Osteoblast (primary cell): ENCODE results near the gene PDCD10. TPM values are rescaled to one million over a fixed set of nuclear protein-coding genes. Genes with fewer than 3 reads are reported as not detected.

Source experiments
- DNase-seq: peaks from one replicate; pipeline ENCODE4 v3.0.0; 2011; ENCODE audit warnings: low spot score, mixed read lengths; ENCODE audit not compliant: insufficient read length; ENCODE audit errors: missing footprints
- H2AFZ ChIP-seq: 2 replicates; pipeline ENCODE4 v1.6.0; 2011; ENCODE audit warnings: mild to moderate bottlenecking, low read length
- H3K27ac ChIP-seq: 2 replicates; pipeline ENCODE4 v1.5.1; 2011; ENCODE audit warnings: mild to moderate bottlenecking, low read depth, low read length, moderate library complexity
- H3K27me3 ChIP-seq: 2 replicates; pipeline ENCODE4 v1.6.0; 2012; ENCODE audit warnings: mild to moderate bottlenecking, control low read depth, inconsistent platforms, low read length, moderate library complexity; ENCODE audit not compliant: insufficient read depth
- H3K36me3 ChIP-seq: 2 replicates; pipeline ENCODE4 v1.5.1; 2011; ENCODE audit warnings: mild to moderate bottlenecking, low read length, control low read depth, moderate library complexity; ENCODE audit not compliant: insufficient read depth
- H3K4me1 ChIP-seq: 2 replicates; pipeline ENCODE4 v1.5.1; 2011; ENCODE audit warnings: mild to moderate bottlenecking, low read length, control low read depth, moderate library complexity; ENCODE audit not compliant: insufficient read depth
- H3K4me2 ChIP-seq: 2 replicates; pipeline ENCODE4 v1.6.0; 2011; ENCODE audit warnings: mild to moderate bottlenecking, low read length; ENCODE audit not compliant: insufficient read depth
- H3K4me3 ChIP-seq: fragments of 200-600 bp; sonication (generic); 3 replicates; pipeline ENCODE4 v1.5.1; 2012; ENCODE audit warnings: mild to moderate bottlenecking, low read length, inconsistent platforms; ENCODE audit not compliant: insufficient read depth
- H3K79me2 ChIP-seq: 2 replicates; pipeline ENCODE4 v1.6.0; 2012; ENCODE audit warnings: mild to moderate bottlenecking, low read length, control low read depth, inconsistent platforms; ENCODE audit not compliant: insufficient read depth
- H3K9me3 ChIP-seq: 2 replicates; pipeline ENCODE4 v1.5.1; 2011; ENCODE audit warnings: low read depth, low read length, control low read depth
- H4K20me1 ChIP-seq: 2 replicates; pipeline ENCODE4 v1.6.0; 2012; ENCODE audit warnings: mild to moderate bottlenecking, low read length, control low read depth; ENCODE audit not compliant: insufficient read depth
- CTCF ChIP-seq: IDR thresholded peaks from 2 replicates; pipeline ENCODE4 v1.5.1; 2011; ENCODE audit warnings: mild to moderate bottlenecking, low read depth, low read length, moderate library complexity; ENCODE audit errors: extremely low read depth
- total RNA-seq: library from RNA; depleted of rRNA; stranded (reverse); fragments of >200 nt; gene quantifications from 2 replicates; pipeline ENCODE4 v1.2.3, GENCODE V29; 2012

PDCD10 gene
- total RNA-seq, 1 donor = 44.9 TPM

GRCh38 chr3:167739190-167739810, 4.6 kb upstream of the PDCD10 start:
- peaks cover 7% of the 10 kb centered on the region for H3K4me1 ChIP-seq
- H3K79me2 ChIP-seq = peaks cover 4% of the 10 kb centered on the region
- no peak for TF ChIP-seq CTCF
- H3K9me3 ChIP-seq = no peaks in the 10 kb centered on the region
- no peaks in the 10 kb centered on the region for H4K20me1 ChIP-seq
- no peaks in the 10 kb centered on the region for H3K36me3 ChIP-seq
- H3K4me2 ChIP-seq = no peak overlapping the region
- no peak for DNase-seq
- no peak overlapping the region for H3K4me3 ChIP-seq
- H2AFZ ChIP-seq = no peak overlapping the region
- H3K27me3 ChIP-seq = peaks cover 11% of the 10 kb centered on the region
- H3K27ac ChIP-seq = no peak overlapping the region

DNA sequence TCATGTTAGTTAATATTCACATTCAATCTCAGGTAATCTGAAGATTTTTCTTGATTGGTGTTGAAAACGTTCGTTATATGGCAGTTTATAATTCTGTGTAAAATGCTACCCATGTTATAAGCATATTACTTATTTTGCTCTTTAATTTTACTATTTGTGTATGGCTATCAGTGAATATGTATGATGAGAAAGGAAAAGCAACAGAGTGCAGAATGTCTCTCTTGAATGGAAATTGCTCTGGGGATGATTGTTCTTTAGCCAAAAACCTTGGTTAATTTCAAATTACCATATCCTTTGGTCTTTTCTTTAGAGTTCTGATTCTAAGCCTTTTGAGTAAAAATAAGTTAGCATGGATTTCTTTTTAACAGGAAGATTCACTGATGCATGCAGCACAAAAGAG, 3.3 kb upstream of the PDCD10 start:
- H3K79me2 ChIP-seq = peaks cover 16% of the 10 kb centered on the region
- peaks cover 11% of the 10 kb centered on the region for H3K27me3 ChIP-seq
- DNase-seq = no peak
- peaks cover 5% of the 10 kb centered on the region for H4K20me1 ChIP-seq
- no peak overlapping the region for H3K4me2 ChIP-seq
- H3K36me3 ChIP-seq = no peaks in the 10 kb centered on the region
- no peak for TF ChIP-seq CTCF
- no peak overlapping the region for H3K4me3 ChIP-seq
- peaks cover 14% of the 10 kb centered on the region for H3K4me1 ChIP-seq
- no peak overlapping the region for H3K27ac ChIP-seq
- H2AFZ ChIP-seq = no peak overlapping the region
- no peaks in the 10 kb centered on the region for H3K9me3 ChIP-seq

- H3K4me1 ChIP-seq = peaks cover 14% of the 10 kb centered on the region
- H3K36me3 ChIP-seq = no peaks in the 10 kb centered on the region
- no peak overlapping the region for H3K4me2 ChIP-seq
- H3K79me2 ChIP-seq = peaks cover 27% of the 10 kb centered on the region
- H3K9me3 ChIP-seq = no peaks in the 10 kb centered on the region
- peaks cover 10% of the 10 kb centered on the region for H4K20me1 ChIP-seq
- H2AFZ ChIP-seq = no peak overlapping the region
- no peak for DNase-seq
- H3K4me3 ChIP-seq = no peak overlapping the region
- TF ChIP-seq CTCF = no peak
- peaks cover 11% of the 10 kb centered on the region for H3K27me3 ChIP-seq
- H3K27ac ChIP-seq = no peak overlapping the region
These were observed 2.3 kb upstream of the PDCD10 start for GRCh38 chr3:167736997-167737396.

DNA sequence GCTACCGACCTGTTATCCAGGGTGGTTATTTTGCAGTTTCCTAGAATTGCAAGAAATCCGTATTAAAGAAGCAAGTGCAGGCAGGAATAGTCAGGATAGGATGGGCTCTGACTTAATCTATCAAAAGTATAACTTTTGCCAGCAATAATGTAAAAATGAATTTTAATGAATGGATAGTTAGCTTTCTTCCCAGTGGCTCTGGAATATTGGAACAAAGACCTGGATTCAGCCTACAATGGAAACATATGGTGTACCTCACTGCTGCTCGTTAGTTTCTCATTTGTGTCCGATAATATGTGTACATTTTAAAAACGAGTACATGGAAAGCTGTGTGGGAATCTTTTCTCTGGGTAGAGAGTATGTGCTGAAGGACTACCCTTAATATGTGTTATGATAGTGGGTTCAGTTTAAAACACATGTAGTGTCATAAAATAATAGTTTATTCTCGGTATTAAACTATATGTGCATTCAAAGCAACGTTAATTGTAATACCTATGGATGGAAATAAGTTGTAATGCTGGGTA, 1.6 kb upstream of the PDCD10 start:
- Histone ChIP-seq H3K27me3 (peaks cover 11% of the 10 kb centered on the region), H3K4me2 (peak overlapping the region; percentile 97), H4K20me1 (peaks cover 17% of the 10 kb centered on the region), H3K4me1 (peaks cover 14% of the 10 kb centered on the region), H3K27ac (no peak overlapping the region), H3K79me2 (peaks cover 33% of the 10 kb centered on the region), H2AFZ (peak overlapping the region; percentile 95), H3K9me3 (no peaks in the 10 kb centered on the region), H3K4me3 (peak overlapping the region; percentile 79), H3K36me3 (no peaks in the 10 kb centered on the region)
- no peak for TF ChIP-seq CTCF
- no peak for DNase-seq
